Gastrocnemius medialis (tissue), 4 donors: ENCODE results near the gene THSD4. TPM values are rescaled to one million over a fixed set of nuclear protein-coding genes. Genes with fewer than 3 reads are reported as not detected.

ENCODE experiments used
- ATAC-seq, 2 donors: fragments of 150-250 bp; one replicate each; pipeline ENCODE4 v1.9.1; 2016
- DNase-seq, 2 donors: peaks; one replicate each; pipeline ENCODE4 v3.0.0-alpha.2; 2019
- H3K27ac ChIP-seq, 4 donors: fragments of 200-600 bp; sonication (generic); 1 replicate in 1 of 4; 2 replicates in 3 of 4; pipeline ENCODE4 v1.5.1; 2016 to 2018; ENCODE audit warnings: mild to moderate bottlenecking in 2 of 4, moderate library complexity in 1 of 4
- H3K27me3 ChIP-seq, 3 donors: fragments of 200-600 bp; sonication (generic) in 2 of 3; 1 replicate in 1 of 3; 2 replicates in 2 of 3; pipeline versions ENCODE4 v1.5.1 to v1.6.0; 2016 to 2019; ENCODE audit warnings: mild to moderate bottlenecking in 1 of 3, moderate library complexity in 1 of 3
- H3K36me3 ChIP-seq, 2 donors: fragments of 200-600 bp; sonication (generic) in 1 of 2; one replicate each; pipeline ENCODE4 v1.5.1; 2017 to 2018
- H3K4me1 ChIP-seq, 2 donors: fragments of 200-600 bp; sonication (generic) in 1 of 2; one replicate each; pipeline ENCODE4 v1.5.1; 2016 to 2017; ENCODE audit warnings: mild to moderate bottlenecking in 2 of 2
- H3K4me3 ChIP-seq, 4 donors: fragments of 200-600 bp; sonication (generic) in 3 of 4; 1 replicate in 1 of 4; 2 replicates in 3 of 4; pipeline ENCODE4 v1.5.1; 2016 to 2019; ENCODE audit warnings: mild to moderate bottlenecking in 2 of 4
- H3K9me3 ChIP-seq, 3 donors: fragments of 200-600 bp; sonication (generic) in 2 of 3; 1 replicate in 1 of 3; 2 replicates in 2 of 3; pipeline ENCODE4 v1.5.1; 2016 to 2019
- POLR2A ChIP-seq, 2 donors: fragments of 450-650 bp; IDR thresholded peaks; one replicate each; pipeline ENCODE4 v1.6.1; 2017; ENCODE audit warnings: antibody characterized with exemption in 2 of 2, mild to moderate bottlenecking in 2 of 2, moderate library complexity in 2 of 2
- in situ Hi-C, 4 donors: fragments of 200-750 bp; cut with MboI; loops; one replicate each; pipeline versions ENCODE4 v1.15.0 to v1.8.0; 2017; ENCODE audit warnings: low sequenced_read_pairs in 4 of 4
- intact Hi-C: fragments of 100-400 bp; cut with DNase I; formaldehyde crosslinking; loops from one replicate; pipeline ENCODE4 v1.15.1; 2023; ENCODE audit warnings: low total_unique reads
- total RNA-seq, 4 donors: library from RNA; depleted of rRNA; stranded (reverse); fragments of >200 nt; gene quantifications; one replicate each; pipeline versions ENCODE4 v1.1.0 to v1.2.3, GENCODE V29; 2016
- TF ChIP-seq, protein P1 (sequence below), 5 experiments: fragments of 450-650 bp in 3 of 5; fragments of 200-600 bp in 2 of 5; sonication (generic) in 2 of 5; IDR thresholded peaks in 4 of 5; conservative IDR thresholded peaks in 1 of 5; 1 replicate in 4 of 5; 2 replicates in 1 of 5; pipeline ENCODE4 v1.5.1; 2016 to 2019; ENCODE audit warnings: antibody characterized with exemption in 5 of 5, mild to moderate bottlenecking in 3 of 5, moderate library complexity in 3 of 5

Gene THSD4
- total RNA-seq, 4 donors from 2014 or later, result 0.35 to 3.1 (median 0.60) TPM

- Histone ChIP-seq H3K27ac (no peak overlapping the region), H3K36me3 (peaks cover 0 to 10% of the 10 kb centered on the region in 2 donors), H3K4me1 (peaks cover 0 to 3% of the 10 kb centered on the region in 2 donors), H3K27me3 (no peaks in the 10 kb centered on the region), H3K4me3 (no peak overlapping the region), H3K9me3 (peaks cover 0 to 11% (median 4%) of the 10 kb centered on the region in 3 donors)
- in situ Hi-C loops, result no loop called here
- ATAC-seq, result no peak
- TF ChIP-seq POLR2A (IDR thresholded peaks at IDR 0.05), result no peak
- TF ChIP-seq, protein P1, sequence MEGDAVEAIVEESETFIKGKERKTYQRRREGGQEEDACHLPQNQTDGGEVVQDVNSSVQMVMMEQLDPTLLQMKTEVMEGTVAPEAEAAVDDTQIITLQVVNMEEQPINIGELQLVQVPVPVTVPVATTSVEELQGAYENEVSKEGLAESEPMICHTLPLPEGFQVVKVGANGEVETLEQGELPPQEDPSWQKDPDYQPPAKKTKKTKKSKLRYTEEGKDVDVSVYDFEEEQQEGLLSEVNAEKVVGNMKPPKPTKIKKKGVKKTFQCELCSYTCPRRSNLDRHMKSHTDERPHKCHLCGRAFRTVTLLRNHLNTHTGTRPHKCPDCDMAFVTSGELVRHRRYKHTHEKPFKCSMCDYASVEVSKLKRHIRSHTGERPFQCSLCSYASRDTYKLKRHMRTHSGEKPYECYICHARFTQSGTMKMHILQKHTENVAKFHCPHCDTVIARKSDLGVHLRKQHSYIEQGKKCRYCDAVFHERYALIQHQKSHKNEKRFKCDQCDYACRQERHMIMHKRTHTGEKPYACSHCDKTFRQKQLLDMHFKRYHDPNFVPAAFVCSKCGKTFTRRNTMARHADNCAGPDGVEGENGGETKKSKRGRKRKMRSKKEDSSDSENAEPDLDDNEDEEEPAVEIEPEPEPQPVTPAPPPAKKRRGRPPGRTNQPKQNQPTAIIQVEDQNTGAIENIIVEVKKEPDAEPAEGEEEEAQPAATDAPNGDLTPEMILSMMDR (IDR thresholded peaks at IDR 0.05 in 4 of 5, conservative IDR thresholded peaks at IDR 0.05 in 1 of 5), result no peak
- intact Hi-C loops, result no loop called here
- DNase-seq, result no peak
Measured at GRCh38 chr15:71817351-71817750, 702.1 kb downstream of the THSD4 start.

- no peak overlapping the region for H3K4me3 ChIP-seq
- ATAC-seq (no peak), DNase-seq (no peak)
- intact Hi-C loops (no loop called here), in situ Hi-C loops (no loop called here)
- no peaks in the 10 kb centered on the region for H3K4me1 ChIP-seq
- peaks cover 0 to 28% of the 10 kb centered on the region in 2 donors for H3K36me3 ChIP-seq
- no peaks in the 10 kb centered on the region for H3K27me3 ChIP-seq
- peaks cover 0 to 11% (median 4%) of the 10 kb centered on the region in 3 donors for H3K9me3 ChIP-seq
- TF ChIP-seq POLR2A (IDR thresholded peaks at IDR 0.05), result no peak
- TF ChIP-seq, protein P1 (IDR thresholded peaks at IDR 0.05 in 4 of 5, conservative IDR thresholded peaks at IDR 0.05 in 1 of 5), result no peak
- no peak overlapping the region for H3K27ac ChIP-seq
Measured at GRCh38 chr15:71820127-71820526, 704.9 kb downstream of the THSD4 start.

GRCh38 chr15:71821547-71822129 is 706.4 kb downstream of the THSD4 start:
- in situ Hi-C loops (no loop called here), intact Hi-C loops (no loop called here)
- peaks cover 0 to 39% of the 10 kb centered on the region in 2 donors for H3K36me3 ChIP-seq

GRCh38 chr15:71822890-71823630 is 707.8 kb downstream of the THSD4 start:
- Histone ChIP-seq H3K9me3 (peaks cover 0 to 11% (median 4%) of the 10 kb centered on the region in 3 donors), H3K27ac (no peak overlapping the region), H3K36me3 (peaks cover 0 to 53% of the 10 kb centered on the region in 2 donors), H3K27me3 (no peaks in the 10 kb centered on the region), H3K4me1 (no peaks in the 10 kb centered on the region), H3K4me3 (no peak overlapping the region)
- ATAC-seq, result no peak
- no peak for DNase-seq
- in situ Hi-C loops (no loop called here), intact Hi-C loops (no loop called here)
- TF ChIP-seq, protein P1 (IDR thresholded peaks at IDR 0.05 in 4 of 5, conservative IDR thresholded peaks at IDR 0.05 in 1 of 5), result no peak
- TF ChIP-seq POLR2A (IDR thresholded peaks at IDR 0.05), result no peak

More at GRCh38 chr15:71821547-71822129, 706.4 kb downstream of the THSD4 start:
- Histone ChIP-seq H3K9me3 (peaks cover 0 to 11% (median 4%) of the 10 kb centered on the region in 3 donors), H3K27me3 (no peaks in the 10 kb centered on the region), H3K27ac (no peak overlapping the region), H3K4me1 (no peaks in the 10 kb centered on the region), H3K4me3 (no peak overlapping the region)
- no peak for TF ChIP-seq POLR2A (IDR thresholded peaks at IDR 0.05)
- TF ChIP-seq, protein P1 (IDR thresholded peaks at IDR 0.05 in 4 of 5, conservative IDR thresholded peaks at IDR 0.05 in 1 of 5), result no peak
- no peak for ATAC-seq
- no peak for DNase-seq
